Fibroblast of lung (primary cell): ENCODE data around the gene TLCD3B. TPM values are rescaled to one million over a fixed set of nuclear protein-coding genes. Genes with fewer than 3 reads are reported as not detected.

Experiments used
- DNase-seq, 2 donors: peaks; one replicate each; pipeline versions ENCODE4 v3.0.0 to v3.0.0-alpha.2; 2010; ENCODE audit warnings: low read depth in 2 of 2
- H2AFZ ChIP-seq: 2 replicates; pipeline ENCODE4 v1.5.1; 2012; ENCODE audit warnings: low read length, control low read depth, inconsistent platforms
- H3K27ac ChIP-seq: 2 replicates; pipeline ENCODE4 v1.5.1; 2011; ENCODE audit warnings: low read length, control low read depth; ENCODE audit not compliant: insufficient read depth
- H3K27me3 ChIP-seq: 2 replicates; pipeline ENCODE4 v1.5.1; 2011; ENCODE audit warnings: mild to moderate bottlenecking, low read length; ENCODE audit not compliant: control insufficient read depth, insufficient read depth
- H3K36me3 ChIP-seq: 2 replicates; pipeline ENCODE4 v1.5.1; 2011; ENCODE audit warnings: low read length; ENCODE audit not compliant: control insufficient read depth, insufficient read depth
- H3K4me1 ChIP-seq: 2 replicates; pipeline ENCODE4 v1.5.1; 2011; ENCODE audit warnings: low read length; ENCODE audit not compliant: control insufficient read depth, insufficient read depth; ENCODE audit errors: extremely low read depth
- H3K4me2 ChIP-seq: 2 replicates; pipeline ENCODE4 v1.5.1; 2011; ENCODE audit warnings: low read length, control low read depth; ENCODE audit not compliant: insufficient read depth; ENCODE audit errors: extremely low read depth
- H3K4me3 ChIP-seq, 4 experiments: fragments of 200-600 bp in 1 of 4; sonication (generic) in 1 of 4; replicated peaks in 1 of 4; 2 replicates each; pipeline ENCODE4 v1.5.1; 2011 to 2016; ENCODE audit warnings: low read length in 4 of 4, low read depth in 3 of 4, mild to moderate bottlenecking in 3 of 4, control low read depth in 2 of 4, inconsistent platforms in 1 of 4, mixed read lengths in 1 of 4; ENCODE audit not compliant: insufficient read depth in 1 of 4; ENCODE audit errors: control extremely low read depth in 1 of 4
- H3K79me2 ChIP-seq: 2 replicates; pipeline ENCODE4 v1.5.1; 2012; ENCODE audit warnings: mild to moderate bottlenecking, low read length, inconsistent platforms; ENCODE audit not compliant: control insufficient read depth, insufficient read depth
- H3K9ac ChIP-seq: 2 replicates; pipeline ENCODE4 v1.5.1; 2011; ENCODE audit warnings: mild to moderate bottlenecking, low read length, control low read depth; ENCODE audit not compliant: insufficient read depth
- H3K9me3 ChIP-seq: 2 replicates; pipeline ENCODE4 v1.5.1; 2012; ENCODE audit warnings: low read depth, low read length; ENCODE audit not compliant: control insufficient read depth, insufficient read depth
- H4K20me1 ChIP-seq: 2 replicates; pipeline ENCODE4 v1.5.1; 2011; ENCODE audit warnings: low read length; ENCODE audit not compliant: control insufficient read depth, insufficient read depth; ENCODE audit errors: extremely low read depth
- EZH2 ChIP-seq: IDR thresholded peaks from 2 replicates; pipeline ENCODE4 v1.5.1; 2012; ENCODE audit warnings: low read length, control low read depth, mild to moderate bottlenecking; ENCODE audit errors: missing control alignments
- polyA plus RNA-seq, 2 donors: library from polyadenylated mRNA; depleted of rRNA in 1 of 2; stranded (reverse) in 1 of 2; unstranded in 1 of 2; fragments of >200 nt; gene quantifications; 2 replicates each; pipeline ENCODE4 v1.2.1, GENCODE V29; 2011 to 2012; ENCODE audit warnings: missing spikeins in 1 of 2
- total RNA-seq: library from RNA; depleted of rRNA; stranded (reverse); fragments of >200 nt; gene quantifications from 2 replicates; pipeline ENCODE4 v1.2.1, GENCODE V29; 2014
- TF ChIP-seq, protein P1 (sequence below), 2 donors: IDR thresholded peaks in 1 of 2; conservative IDR thresholded peaks in 1 of 2; 1 replicate in 1 of 2; 2 replicates in 1 of 2; pipeline ENCODE4 v1.5.1; 2011 to 2012; ENCODE audit warnings: low read length in 2 of 2, control low read depth in 1 of 2, inconsistent platforms in 1 of 2, low read depth in 1 of 2, mild to moderate bottlenecking in 1 of 2

The TLCD3B gene
- total and polyA plus RNA-seq, 2 donors (not counting 1 experiment from before 2014, with no cell fraction given) = not detected

DNA sequence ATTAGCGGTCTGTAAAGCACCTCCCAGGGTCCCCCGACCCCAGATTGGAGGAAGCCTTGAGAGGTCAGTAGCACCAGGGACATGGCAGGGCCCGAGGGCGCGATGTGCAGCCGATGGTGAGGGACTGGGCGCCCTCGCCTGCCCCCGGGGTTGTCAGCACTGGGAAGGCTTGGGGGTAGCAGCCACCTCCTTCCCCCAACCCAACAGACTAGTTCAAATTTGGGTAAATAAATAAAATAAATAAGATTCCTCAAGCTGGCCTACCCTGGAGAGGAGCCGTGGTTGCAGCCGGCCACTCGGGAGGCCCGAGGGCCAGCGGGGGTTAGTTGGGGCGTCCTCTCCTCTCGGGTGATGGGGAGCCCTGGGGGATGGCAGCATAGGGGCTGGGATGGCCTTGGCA, 6.6 kb downstream of the TLCD3B start:
- TF ChIP-seq EZH2 = no peak
- TF ChIP-seq, protein P1, sequence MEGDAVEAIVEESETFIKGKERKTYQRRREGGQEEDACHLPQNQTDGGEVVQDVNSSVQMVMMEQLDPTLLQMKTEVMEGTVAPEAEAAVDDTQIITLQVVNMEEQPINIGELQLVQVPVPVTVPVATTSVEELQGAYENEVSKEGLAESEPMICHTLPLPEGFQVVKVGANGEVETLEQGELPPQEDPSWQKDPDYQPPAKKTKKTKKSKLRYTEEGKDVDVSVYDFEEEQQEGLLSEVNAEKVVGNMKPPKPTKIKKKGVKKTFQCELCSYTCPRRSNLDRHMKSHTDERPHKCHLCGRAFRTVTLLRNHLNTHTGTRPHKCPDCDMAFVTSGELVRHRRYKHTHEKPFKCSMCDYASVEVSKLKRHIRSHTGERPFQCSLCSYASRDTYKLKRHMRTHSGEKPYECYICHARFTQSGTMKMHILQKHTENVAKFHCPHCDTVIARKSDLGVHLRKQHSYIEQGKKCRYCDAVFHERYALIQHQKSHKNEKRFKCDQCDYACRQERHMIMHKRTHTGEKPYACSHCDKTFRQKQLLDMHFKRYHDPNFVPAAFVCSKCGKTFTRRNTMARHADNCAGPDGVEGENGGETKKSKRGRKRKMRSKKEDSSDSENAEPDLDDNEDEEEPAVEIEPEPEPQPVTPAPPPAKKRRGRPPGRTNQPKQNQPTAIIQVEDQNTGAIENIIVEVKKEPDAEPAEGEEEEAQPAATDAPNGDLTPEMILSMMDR (conservative IDR thresholded peaks at IDR 0.05 in 1 of 2, IDR thresholded peaks at IDR 0.05 in 1 of 2; ENCODE audit: low read depth in 1 of 2, low read length in 2 of 2) = no peak
- no peaks in the 10 kb centered on the region for H3K9me3 ChIP-seq
- H3K9ac ChIP-seq = no peak overlapping the region
- peaks cover 25% of the 10 kb centered on the region for H3K27me3 ChIP-seq
- no peak overlapping the region for H3K4me2 ChIP-seq
- DNase-seq = no peak
- H3K4me1 ChIP-seq = no peaks in the 10 kb centered on the region
- H4K20me1 ChIP-seq = no peaks in the 10 kb centered on the region
- H3K36me3 ChIP-seq = no peaks in the 10 kb centered on the region
- no peaks in the 10 kb centered on the region for H3K79me2 ChIP-seq
- no peak overlapping the region for H2AFZ ChIP-seq
- H3K4me3 ChIP-seq = no peak overlapping the region
- H3K27ac ChIP-seq = no peak overlapping the region

DNA sequence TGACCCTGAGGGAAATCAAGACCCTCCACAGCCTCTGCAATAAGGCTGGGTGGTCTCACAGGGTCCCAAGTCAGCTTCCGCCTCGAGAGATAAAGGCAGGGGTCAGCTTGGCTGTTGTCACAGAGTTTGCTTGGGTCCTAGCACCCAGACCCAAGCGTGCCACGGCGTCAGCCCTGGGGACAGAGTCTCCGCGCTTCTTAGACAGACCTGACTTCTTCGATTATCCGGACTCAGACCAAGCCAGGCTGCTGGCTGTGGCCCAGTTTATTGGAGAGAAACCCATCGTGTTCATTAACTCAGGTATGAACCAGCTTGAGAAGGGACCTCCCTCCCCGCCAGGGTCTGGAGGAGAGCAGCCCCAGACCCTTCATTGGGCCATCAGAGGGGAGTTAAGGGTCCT, 7.5 kb downstream of the TLCD3B start:
- Histone ChIP-seq H3K36me3 (no peaks in the 10 kb centered on the region), H4K20me1 (no peaks in the 10 kb centered on the region), H3K27me3 (peaks cover 17% of the 10 kb centered on the region), H3K27ac (no peak overlapping the region), H3K9ac (no peak overlapping the region), H3K4me3 (no peak overlapping the region), H3K79me2 (no peaks in the 10 kb centered on the region), H2AFZ (no peak overlapping the region), H3K4me1 (no peaks in the 10 kb centered on the region), H3K4me2 (no peak overlapping the region), H3K9me3 (no peaks in the 10 kb centered on the region)
- TF ChIP-seq, protein P1 (conservative IDR thresholded peaks at IDR 0.05 in 1 of 2, IDR thresholded peaks at IDR 0.05 in 1 of 2; ENCODE audit: low read depth in 1 of 2, low read length in 2 of 2) = no peak
- TF ChIP-seq EZH2 = no peak
- DNase-seq = no peak

DNA sequence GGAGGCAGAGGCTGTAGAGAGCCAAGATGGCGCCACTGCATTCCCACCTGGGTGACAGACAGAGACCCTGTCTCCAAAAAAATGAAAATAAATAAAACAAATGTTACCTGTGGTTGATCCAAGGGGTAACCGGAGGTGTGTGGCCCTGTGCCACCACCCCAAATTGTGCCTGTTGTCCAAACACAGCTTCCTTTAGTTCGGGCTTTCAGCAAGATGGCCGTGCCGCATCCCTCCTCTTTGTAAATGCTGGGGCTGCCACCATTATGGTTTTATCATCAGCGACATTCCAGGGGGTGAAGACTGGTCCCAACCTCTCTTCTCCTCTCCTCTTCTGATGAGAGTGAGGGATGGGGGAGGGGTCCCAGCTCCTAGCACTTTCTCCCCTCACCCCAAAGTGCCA, 8.2 kb downstream of the TLCD3B start, which contains the start of gene C16orf92:
Gene C16orf92 (plus strand): TSS at position 312 of the 400 bp plus-strand sequence. CDS start 143 bp downstream, outside the sequence.
- Histone ChIP-seq H3K36me3 (no peaks in the 10 kb centered on the region), H3K9me3 (no peaks in the 10 kb centered on the region), H3K79me2 (no peaks in the 10 kb centered on the region), H3K4me2 (no peak within 1 kb of the TSS), H3K4me3 (no peak within 1 kb of the TSS), H3K27me3 (peaks cover 10% of the 10 kb centered on the region), H4K20me1 (no peaks in the 10 kb centered on the region), H3K27ac (no peak within 1 kb of the TSS), H3K9ac (no peak within 1 kb of the TSS), H3K4me1 (no peaks in the 10 kb centered on the region), H2AFZ (no peak within 1 kb of the TSS)
- no peak for DNase-seq
- no peak for TF ChIP-seq EZH2
- TF ChIP-seq, protein P1 (conservative IDR thresholded peaks at IDR 0.05 in 1 of 2, IDR thresholded peaks at IDR 0.05 in 1 of 2; ENCODE audit: low read depth in 1 of 2, low read length in 2 of 2) = no peak
